ENCODE data around the gene CLSTN2.

The CLSTN2 gene

DNA sequence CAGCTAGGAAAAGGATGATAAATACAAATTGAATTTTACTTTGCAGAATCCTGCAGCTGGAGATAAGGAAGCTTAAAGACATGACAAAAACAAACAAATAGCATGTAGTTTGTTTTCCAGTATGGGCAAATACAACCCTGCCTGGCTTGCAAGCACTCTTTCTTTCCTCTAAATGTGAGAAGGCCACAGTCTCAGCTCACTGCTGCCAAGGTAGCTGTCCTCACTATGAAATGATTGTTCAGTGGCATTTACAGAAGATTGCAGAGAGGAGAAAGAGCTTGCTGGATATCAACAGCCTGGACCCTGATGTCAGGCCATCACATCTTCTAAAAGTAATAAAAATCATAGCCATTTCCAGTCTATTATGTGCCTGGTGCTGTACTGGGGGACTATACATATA, 262.0 kb downstream of the CLSTN2 start:
- no peak for DNase-seq

DNA sequence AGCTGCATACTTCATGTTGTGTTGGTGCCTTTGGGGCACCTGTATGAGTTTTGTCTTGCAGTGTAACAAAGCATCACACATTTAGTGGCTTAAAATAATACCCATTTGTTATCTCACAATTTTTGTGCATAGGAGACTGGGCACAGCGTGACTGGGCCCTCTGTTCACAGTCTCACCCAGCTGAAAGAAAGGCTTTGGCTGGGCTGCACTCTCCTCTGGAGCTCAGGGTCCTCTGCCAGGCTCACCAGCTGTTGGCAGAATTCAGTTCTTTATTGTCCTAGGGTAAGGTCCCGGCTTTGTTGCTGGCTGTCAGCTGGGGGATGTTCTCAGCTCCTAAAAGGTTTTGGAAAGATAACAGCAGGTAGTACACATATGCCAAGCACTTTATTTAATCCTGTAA, 263.3 kb downstream of the CLSTN2 start:
- no peak for DNase-seq

DNA sequence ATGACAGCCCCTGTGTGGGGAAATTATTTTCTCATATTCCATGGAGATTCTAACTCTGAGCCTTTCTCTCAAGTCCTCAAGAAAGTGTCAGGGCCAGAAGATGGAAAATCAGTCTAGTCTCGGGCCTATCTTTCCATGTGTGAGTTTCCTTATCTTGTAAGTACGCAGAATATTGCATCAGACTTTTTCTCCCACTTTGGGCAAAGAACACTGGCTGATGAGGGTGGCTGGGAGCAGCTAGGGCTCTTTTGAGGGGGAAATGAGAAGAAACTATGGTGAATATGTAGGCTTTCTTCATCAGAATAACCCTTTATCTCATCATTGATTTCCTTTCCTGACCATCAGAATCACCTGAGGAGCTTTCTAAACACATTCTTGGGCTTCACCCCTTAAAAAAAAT, 264.0 kb downstream of the CLSTN2 start:
- DNase-seq, result no peak

DNA sequence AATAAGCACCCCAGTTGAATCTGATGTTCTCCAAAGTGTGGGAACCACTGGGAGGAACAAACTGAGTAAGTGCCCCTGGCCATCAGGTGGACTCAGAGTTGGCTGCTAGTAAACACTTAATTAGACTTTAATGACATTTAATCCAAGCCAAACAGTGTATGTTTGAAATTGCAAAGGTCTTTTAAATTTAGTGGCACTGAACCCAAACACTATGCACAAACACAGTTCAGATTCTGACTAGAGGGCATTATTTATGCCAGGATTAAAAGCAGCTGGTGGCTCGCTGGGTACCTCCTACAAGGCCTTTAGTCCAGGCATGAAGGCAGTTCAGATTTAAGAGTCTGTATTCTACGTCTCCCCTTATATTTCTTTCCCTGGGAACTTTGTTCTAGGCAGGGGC, 264.8 kb downstream of the CLSTN2 start:
- DNase-seq, result no peak

DNA sequence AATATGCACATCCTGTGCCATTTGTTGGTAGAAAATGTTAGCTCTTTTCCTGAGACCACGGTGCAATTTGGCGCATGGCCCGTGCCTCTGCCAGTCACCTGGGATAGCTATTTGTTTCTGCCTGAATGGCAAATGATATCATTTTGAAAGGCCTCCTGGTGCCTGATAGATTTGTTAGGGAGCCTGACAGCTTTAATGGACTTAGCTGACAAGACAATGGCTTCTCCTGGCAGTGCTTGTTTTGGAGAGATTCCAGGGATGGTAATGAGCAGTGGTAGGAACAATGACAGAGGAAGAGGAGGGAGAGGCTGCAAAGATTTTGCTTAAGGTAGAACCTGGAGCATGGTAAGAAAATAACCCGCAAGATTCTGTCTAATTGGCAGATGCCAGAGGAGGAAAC, 268.5 kb downstream of the CLSTN2 start:
- DNase-seq, result peak; percentile 56

DNA sequence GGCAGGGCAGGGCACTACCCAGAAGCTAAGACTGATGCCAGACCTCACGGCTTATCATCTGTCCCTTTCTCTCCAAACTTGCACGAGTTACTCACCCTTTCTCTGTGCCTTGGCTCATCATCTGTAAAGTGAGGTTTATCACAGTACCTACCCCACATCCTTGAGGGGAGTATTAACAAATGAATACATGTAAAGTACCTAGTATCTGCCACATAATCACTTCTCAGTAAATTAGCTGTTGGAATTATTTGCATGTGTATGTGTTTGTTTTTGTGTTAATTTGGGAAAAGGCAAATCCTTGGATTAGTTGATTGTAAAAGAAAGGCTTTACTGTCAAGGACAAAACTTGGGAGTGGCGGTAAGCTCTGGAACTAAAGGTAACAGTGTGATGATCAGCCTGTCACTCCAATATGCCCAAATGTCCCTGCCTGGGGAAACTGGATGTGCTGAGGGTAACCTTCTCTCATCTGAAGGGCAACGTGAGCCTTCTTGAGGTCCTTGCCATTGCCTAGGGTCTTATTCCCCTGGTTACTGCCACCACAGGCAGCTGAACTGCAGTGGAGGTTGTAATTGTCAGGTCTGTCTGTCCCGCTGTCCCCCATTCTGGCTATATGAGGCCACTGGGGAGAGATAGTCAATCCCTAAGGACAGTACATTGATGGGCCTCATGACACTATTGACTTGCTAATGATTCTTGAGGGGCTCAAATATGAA, 269.4 kb downstream of the CLSTN2 start:
- DNase-seq, result no peak

DNA sequence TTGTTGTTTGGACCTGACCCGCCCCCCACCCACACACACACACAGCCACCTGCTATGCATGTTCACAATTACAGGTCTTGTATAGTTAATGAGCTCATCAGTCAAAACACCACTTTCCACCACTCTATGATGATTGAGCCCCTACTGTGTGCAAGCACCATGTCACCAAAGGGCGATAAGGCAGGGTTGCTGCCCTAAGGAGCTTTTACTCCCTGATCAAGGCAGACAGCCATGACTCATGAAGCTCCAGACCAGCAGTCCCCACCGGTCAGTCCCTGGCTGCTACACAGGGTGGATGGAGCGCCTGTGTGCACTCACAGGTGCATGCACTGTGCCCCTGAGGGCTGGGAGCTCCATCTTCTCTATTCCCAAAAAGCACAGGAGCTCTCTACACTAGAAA, 270.6 kb downstream of the CLSTN2 start:
- peak; percentile 8 for DNase-seq

DNA sequence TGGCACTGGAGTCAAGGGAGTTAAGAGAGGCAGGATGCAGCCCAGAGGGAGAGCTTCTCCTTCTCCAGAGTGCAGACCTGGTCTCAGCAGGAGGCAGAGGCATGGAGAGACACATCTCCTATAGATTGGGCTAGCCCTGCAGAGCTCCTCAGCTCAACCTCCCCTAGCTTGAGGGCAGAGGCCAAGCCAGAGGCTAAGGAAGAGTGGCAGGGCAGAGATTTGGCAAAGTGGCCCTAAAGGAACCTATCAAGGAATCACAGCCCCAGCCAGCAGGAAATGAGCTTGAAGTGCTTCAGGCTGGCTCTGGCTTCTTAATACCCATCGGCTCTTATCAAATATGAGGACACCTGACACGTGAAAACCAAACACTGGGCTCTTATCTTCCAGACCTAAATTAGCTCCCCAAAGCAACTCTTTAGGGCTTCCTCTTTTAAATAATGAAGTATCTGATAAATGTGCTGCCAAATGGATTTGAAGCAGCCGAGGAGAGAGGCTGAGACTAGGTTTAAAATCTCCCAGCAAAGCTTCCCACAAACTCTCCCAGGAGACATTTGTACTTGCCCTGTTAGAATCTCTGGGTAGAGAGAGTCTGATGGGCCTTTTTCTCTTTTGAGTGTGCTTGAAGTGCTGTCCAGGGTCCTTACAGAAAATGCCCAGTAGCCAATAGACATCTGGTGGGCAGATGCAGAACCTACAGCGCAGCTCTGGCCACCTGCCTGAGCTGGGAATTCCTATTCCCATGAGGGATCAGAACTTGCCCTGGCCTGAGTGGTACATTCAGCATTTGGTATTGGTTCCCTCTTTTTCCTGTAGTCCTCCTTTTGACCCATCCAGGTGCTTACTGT, 271.4 kb downstream of the CLSTN2 start:
- peak; percentile 95 for DNase-seq

DNA sequence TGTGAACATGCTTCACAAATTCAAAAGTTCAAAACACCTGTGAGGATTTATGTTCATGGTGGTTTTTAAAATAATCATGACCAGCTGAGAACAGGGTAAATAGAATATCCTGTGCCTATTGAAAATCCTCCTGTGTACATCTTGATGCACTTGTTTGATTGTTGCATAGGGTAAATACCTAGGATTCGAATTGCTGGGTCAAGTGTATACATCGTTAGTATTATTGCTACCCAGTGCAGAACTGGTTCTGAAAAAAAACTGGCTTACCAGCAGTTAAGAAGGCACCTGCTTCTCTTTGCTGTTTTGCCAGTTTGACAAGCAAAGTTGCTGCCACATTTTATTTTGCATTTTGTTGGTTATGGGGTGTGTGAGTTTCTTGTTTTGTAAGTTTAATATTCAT, 272.6 kb downstream of the CLSTN2 start:
- peak; percentile 25 for DNase-seq

DNA sequence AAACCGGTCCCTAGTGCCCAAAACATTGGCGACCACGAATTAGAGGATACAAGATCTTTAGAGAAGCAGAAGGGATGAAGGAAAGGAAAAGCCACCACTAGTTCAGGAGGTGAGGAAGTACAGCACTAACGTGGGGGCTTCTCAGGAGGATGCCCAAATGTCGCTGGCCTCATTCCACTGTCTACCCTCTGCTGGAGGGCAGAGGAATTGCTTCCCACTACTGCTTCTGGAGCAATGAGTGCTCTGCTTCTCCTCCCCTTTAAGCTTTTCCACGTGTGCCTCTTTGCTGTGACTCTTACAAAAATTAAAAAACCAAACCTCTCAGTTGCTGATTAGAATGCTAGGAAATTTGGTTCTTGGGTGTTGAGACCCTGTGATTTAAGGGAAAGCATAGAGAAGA, 281.3 kb downstream of the CLSTN2 start:
- no peak for DNase-seq

DNA sequence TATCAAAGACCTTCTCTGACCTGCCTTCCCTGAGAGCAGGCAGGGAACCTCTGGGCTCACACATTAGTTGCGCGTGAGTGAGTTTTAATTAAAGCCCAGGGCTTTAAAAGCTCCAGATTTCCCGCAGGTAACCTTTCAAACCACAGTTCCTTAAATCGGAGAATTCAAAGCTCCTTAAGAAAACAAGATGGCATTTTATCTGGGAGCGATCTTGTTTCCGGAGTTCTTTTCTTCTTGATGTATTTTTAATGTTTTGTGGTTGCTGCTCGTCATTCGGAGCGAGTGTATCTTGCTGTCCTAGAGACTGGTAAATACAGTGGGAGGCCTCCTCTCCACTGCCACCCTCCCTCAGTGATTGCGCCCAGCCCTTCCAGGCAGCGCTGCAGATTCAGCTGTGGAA, 284.3 kb downstream of the CLSTN2 start:
- peak; percentile 82 for DNase-seq

DNA sequence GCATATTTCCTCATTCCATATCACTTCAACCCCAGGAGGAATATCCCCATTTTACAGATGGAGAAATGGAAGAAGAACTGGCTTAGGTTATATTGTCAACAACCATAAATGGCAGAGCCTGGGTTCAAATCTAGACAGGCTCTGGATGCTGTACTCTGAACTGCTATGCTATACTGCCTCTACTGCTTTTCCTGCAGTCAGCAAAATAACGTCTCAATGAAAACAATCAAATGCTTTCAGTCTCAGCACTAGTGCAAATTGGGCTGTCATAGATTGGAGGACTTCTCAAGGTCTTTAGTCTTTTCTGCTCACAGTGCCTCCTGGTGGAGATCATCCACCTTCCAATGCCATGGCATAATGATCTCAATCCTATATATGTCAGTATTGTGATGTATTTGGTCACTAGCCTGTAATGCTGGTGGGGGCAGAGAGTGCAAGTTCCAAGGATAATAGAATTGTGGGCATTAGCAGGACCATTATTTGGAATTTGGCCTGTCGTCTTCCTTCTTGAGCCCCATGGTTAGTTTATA, 285.0 kb downstream of the CLSTN2 start:
- no peak for DNase-seq

DNA sequence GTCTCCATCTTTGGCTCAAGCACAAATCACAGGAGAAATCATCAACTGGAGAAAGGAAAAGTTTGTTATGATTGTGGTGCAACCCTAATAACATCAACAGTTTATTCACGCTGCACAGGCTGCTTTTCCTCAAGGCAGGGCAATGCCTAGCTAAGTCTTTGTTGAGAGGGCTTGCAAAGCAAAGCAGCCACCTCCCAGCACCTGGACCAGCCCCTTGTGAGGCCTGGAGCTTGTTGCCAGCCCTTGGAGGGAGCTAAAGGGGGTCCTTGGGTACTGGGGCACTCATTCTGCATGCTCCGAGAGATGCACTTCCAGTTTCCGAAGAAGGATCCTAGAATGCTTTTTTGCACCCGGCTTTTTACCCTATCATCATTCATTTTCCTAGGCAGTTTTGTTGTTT, 288.2 kb downstream of the CLSTN2 start:
- DNase-seq, result no peak

DNA sequence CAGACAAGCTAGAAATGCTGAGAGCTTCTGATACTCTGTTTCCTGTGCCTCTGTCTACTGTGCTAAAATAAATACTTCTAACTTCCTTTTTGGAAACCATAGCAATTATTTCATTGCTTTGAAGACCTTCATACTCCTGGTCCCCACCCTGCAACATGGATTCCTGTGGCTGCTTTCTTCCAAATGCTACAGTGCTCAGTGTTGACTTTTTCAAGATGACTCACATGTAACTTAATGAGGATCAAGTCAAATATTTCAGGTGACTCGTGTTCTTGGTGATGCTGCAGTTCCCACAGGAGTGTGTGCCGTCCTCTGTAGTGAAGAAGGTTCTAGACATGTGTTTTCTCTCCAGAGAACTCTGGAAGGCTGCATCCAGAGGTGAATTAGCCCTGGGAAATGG, 288.6 kb downstream of the CLSTN2 start:
- no peak for DNase-seq

DNA sequence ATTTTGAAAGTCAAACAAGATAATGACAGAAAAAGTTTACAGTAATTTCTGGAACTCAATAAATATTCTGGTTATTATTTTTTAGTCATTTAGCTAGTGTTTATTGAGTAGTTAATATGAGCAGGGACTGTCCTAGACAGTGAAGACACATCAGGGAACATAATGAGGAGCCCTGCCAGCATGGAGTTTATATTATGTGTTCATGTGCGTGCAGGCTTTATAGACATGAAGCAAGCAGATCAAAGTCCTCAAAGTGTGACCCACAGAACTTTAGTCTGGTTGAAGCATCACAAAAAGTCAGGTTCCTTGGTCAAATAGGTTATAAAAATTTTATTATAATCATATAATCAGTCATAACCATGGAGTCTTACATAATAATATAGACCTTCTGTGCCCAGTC, 289.3 kb downstream of the CLSTN2 start:
- no peak for DNase-seq

DNA sequence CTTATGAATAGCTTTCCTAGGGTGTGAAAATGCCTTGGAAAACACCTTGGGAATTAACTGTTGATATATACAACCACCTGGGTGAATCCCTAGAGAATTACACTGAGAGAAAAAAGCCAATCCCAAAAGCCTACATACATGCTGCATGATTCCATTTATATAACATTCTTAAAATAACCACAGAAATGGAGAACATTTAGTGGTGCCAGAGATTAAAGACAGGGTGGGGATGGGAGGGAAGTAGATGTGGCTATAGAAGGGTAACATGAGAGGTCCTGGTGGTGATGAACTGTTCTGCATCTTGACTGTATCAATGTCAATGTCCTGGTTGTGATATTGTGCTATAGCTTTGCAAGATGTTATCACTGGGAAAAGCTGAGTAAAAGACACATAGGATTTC, 291.0 kb downstream of the CLSTN2 start:
- DNase-seq, result no peak

DNA sequence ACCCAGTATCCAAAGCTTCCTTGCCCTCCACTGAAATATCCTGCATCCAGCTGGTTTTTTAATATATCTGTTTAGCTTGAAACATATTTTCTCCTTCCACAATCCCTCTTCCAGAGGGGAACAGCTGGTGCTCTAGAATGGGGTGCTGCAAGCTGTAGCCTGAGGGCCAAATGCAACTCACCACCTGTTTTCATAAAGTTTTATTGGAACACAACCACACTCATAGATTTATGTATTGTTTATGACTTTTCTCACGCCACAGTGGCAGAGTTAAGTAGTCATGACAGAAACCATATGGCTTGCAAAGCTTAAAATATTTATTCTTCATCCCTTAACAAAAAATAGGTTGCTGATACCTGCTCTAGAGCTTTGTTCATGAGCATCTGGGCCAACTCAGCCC, 298.7 kb downstream of the CLSTN2 start:
- peak; percentile 35 for DNase-seq

DNA sequence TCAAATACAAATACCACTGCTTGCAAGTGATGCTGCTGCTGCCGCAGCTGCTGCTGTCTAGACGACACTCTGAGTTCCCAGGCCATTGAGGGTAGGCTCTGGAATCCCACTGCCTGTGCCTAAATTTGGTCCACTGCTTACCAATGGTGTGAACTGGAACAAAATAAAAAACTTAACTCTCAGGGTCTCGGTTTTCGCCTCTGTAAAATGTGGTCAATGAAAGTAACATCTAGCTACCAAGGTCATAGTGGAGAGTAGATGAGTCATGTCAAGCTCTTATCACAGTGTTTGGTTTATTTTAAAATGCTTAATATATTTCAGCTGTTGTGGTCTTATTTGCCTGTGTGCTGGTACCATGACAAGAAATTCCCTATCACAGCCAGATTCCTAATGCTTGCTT, 299.3 kb downstream of the CLSTN2 start:
- DNase-seq, result no peak

DNA sequence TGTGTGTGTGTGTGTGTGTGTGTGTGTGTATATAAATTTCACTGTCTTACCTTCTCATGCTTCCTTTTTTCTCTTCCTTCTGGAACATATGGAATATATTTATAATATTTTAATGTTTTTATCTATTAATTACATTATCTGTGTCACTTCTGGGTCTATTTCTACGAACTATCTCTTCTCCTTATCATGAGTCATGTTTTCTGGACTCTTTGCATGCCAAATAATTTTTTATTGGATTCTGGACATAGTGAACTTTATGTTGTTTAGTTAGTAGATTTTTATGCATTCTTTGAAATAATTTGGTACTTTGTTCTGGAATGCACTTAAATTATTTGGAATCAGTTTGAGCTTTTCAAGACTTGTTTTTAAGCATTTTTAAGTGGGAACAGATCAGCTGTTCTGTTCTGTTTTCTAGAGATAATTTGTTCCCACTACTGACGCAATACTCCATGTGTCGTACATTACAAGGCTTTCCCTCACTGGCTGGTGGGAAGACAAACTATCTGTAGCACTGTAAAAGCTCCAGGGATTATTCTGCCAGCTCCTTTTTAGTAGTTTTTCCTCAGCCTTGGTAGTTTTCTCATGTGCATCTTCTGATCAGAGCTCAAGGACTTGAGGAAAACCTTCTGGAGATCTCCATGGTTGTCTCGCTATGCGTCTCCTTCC, 302.0 kb downstream of the CLSTN2 start:
- DNase-seq, result no peak

DNA sequence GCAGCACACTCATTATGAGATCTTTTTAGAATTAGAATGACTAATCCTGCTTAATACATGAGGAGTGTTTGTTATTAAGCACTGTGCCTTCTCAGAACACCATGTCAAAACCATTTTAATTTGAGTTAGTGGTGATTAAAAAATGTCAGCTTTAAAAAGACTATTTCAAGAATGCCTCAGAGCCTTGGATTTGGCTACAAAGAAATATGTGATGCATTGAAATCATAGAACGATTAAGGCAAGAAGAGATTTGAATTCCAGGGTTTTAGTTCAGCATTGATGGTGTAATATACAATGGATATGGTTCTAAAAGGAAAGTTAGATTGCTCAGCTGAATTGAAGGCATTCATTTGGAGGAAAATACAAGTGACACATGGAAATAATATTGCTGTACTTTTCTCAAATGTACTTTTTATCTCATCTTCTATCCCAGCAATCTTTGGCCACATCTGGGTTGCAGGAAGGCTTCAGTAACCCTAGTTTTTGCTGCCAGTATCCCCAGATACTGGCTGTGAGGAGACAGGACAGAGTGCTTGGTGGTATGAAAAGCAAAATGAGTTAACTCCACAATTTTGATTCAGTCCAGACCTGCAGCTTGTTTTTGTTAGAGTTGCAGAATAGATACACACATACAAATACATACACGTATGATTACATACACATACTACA, 303.8 kb downstream of the CLSTN2 start:
- no peak for DNase-seq

DNA sequence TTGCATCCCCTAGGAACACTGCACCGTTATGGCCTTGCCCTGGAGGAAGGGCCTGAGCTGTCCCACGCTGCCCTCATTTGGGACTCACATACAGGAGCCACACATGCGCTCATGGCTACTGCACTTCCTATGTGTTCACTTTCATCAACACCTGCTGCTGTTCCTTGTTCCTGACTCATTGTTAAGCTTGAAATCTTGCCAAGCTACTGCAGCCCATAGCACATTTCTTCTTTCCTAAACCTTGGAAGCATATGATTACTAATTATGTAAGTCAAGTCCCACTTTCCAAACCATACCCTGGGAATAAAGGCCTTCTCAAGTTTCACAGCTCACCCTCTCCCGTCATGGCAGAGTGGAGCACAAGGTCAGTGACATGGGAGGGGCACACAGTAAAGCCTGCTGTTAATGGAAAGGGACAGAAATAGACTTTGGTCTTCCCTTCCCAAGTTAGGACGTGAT, 307.9 kb downstream of the CLSTN2 start:
- peak; percentile 82 for DNase-seq

DNA sequence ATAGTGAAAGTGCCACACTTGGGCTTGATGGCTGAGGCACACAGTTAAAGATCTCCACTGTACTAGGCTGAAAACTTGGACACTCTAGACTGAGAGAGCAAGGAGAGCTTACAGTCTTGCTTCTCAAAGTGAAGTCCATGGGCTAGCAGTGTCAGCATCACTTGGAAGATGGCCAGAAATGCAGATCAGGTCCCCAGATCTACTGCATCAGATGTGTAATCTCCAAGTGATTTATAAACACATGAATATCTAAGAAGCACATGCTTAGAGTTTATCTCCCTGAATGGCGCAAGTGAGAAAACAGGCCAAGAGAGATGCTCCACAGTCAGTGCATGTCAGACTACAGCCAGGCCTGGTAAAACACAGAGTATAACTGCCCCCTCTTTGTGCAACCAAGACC, 308.6 kb downstream of the CLSTN2 start:
- no peak for DNase-seq

DNA sequence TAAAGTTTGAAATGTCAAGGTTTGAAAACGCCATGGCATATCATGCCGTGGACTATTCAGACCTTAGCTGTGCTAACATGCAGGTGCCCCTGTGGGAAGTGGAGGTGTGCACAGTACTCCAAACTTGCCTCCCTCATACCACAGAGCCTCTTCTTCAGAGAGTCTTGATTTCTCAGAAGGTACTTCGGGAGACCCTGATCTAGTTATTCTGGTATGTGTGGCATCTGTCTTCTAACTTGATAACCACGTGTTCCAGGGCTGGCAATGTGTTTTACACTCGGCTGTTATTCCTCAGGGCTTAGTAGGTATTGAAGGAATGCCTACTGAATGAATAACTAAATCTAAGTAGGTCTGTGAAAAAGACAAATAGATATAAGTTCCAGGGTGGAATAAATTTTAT, 309.9 kb downstream of the CLSTN2 start:
- DNase-seq, result no peak

Data from DMS79 (cell line).